ENCODE data around the gene FERMT1.
A peak's percentile ranks its signal among the peaks of the same experiment; 100 is the strongest.

FERMT1 gene

GRCh38 chr20:6103301-6103700, 19.5 kb downstream of the FERMT1 start:
- no peak overlapping the region for H3K4me3 ChIP-seq (ENCODE audit: low read length)
- no peak for DNase-seq (ENCODE audit: low read depth)
- TF ChIP-seq CTCF (IDR thresholded peaks at IDR 0.05; ENCODE audit: insufficient read depth, low read depth, low read length, missing control alignments), result no peak

GRCh38 chr20:6101346-6101745, 21.5 kb downstream of the FERMT1 start:
- DNase-seq (ENCODE audit: low read depth), result peak; percentile 54
- no peak overlapping the region for H3K4me3 ChIP-seq (ENCODE audit: low read length)
- no peak for TF ChIP-seq CTCF (IDR thresholded peaks at IDR 0.05; ENCODE audit: insufficient read depth, low read depth, low read length, missing control alignments)

- no peak for TF ChIP-seq CTCF (IDR thresholded peaks at IDR 0.05; ENCODE audit: insufficient read depth, low read depth, low read length, missing control alignments)
- no peak overlapping the region for H3K4me3 ChIP-seq (ENCODE audit: low read length)
- DNase-seq (ENCODE audit: low read depth), result no peak
Measured at GRCh38 chr20:6100246-6100645, 22.6 kb downstream of the FERMT1 start.

- H3K4me3 ChIP-seq (ENCODE audit: low read length), result no peak overlapping the region
- no peak for DNase-seq (ENCODE audit: low read depth)
- no peak for TF ChIP-seq CTCF (IDR thresholded peaks at IDR 0.05; ENCODE audit: insufficient read depth, low read depth, low read length, missing control alignments)
Measured at GRCh38 chr20:6099819-6100218, 23.0 kb downstream of the FERMT1 start.

GRCh38 chr20:6095409-6095808, 27.4 kb downstream of the FERMT1 start:
- no peak for TF ChIP-seq CTCF (IDR thresholded peaks at IDR 0.05; ENCODE audit: insufficient read depth, low read depth, low read length, missing control alignments)
- no peak overlapping the region for H3K4me3 ChIP-seq (ENCODE audit: low read length)
- DNase-seq (ENCODE audit: low read depth), result no peak

- DNase-seq (ENCODE audit: low read depth), result no peak
- no peak for TF ChIP-seq CTCF (IDR thresholded peaks at IDR 0.05; ENCODE audit: insufficient read depth, low read depth, low read length, missing control alignments)
- H3K4me3 ChIP-seq (ENCODE audit: low read length), result no peak overlapping the region
Measured at GRCh38 chr20:6094565-6094964, 28.3 kb downstream of the FERMT1 start.

- no peak for DNase-seq (ENCODE audit: low read depth)
- no peak for TF ChIP-seq CTCF (IDR thresholded peaks at IDR 0.05; ENCODE audit: insufficient read depth, low read depth, low read length, missing control alignments)
Measured at GRCh38 chr20:6094063-6094462, 28.8 kb downstream of the FERMT1 start.

More at GRCh38 chr20:6094063-6094462, 28.8 kb downstream of the FERMT1 start:
- H3K4me3 ChIP-seq (ENCODE audit: low read length), result no peak overlapping the region

All from epithelial cell of esophagus (primary cell).